Right renal pelvis (tissue), 4 donors: ENCODE measurements around the gene G6PC3. TPM values are rescaled to one million over a fixed set of nuclear protein-coding genes. Genes with fewer than 3 reads are reported as not detected.
"Not testable (repeated sequence)": the region's sequence is repeated elsewhere in the genome, so short reads cannot be mapped to it uniquely, and the experiment has no call there.

Experiments used
- DNase-seq, 4 donors: peaks; one replicate each; pipeline ENCODE4 v3.0.0-alpha.2; 2013; ENCODE audit warnings: low read depth in 4 of 4, low spot score in 3 of 4, missing footprints in 1 of 4
- polyA plus RNA-seq, 4 donors: library from polyadenylated mRNA; unstranded; fragments of 120-200 nt; gene quantifications; one replicate each; pipeline ENCODE4 v1.2.1, GENCODE V29; 2013; ENCODE audit not compliant: insufficient read length in 4 of 4

Gene G6PC3
- polyA plus RNA-seq, 4 donors: 71.1 to 97.7 (median 87.5) TPM

DNA sequence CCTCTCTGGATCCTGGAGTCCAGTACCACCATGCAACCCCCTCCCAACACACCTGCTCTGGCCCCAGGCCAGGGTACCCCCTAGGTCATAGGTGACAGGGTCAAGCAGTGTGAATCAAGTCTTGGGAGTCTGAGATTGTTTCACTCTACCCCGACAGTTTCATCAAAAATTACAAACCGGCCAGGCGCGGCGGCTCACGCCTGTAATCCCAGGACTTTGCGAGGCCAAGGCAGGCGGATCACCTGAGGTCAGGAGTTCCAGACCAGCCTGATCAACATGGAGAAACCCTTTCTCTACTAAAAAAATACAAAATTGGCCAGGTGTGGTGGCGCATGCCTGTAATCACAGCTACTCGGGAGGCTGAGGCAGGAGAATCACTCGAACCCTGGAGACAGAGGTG, 49.7 kb downstream of the G6PC3 start:
- DNase-seq: not testable (repeated sequence)

DNA sequence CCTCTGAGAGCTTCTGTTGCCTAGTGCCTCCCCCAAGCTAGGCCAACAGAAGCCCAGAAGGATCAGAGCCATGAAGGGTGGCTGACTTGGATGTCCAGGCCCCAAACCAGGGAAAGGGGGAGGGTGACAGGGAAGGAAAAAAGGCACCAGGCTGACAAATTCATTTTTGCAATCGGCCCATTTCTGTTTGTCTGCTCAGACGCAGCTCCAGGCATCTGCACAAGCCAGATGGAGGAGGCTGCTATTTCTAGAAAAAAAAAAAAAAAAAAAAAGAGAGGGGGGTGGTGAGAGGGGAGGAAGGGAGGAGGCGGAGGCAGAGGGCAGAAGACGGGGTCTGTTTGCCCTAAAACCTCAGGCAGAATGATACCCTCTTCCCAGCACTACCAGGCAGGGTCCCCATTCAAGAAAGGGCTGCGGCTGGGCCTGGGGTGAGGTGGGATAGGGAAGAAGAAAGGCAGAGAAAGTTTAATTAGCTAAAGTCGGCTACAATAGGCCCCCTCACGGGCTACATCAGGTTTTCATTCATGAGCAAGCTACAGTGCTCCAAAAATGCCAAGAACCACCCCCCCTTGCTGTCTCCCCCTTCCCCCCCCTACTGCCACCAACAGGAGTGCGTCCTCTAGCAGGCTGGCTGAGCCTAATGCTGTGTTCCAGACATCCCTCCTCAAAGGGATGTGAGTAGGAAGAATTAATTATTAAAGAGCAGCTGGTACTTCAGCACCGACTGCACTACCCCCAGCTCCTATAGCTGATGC, 50.5 kb downstream of the G6PC3 start:
- no peak for DNase-seq

DNA sequence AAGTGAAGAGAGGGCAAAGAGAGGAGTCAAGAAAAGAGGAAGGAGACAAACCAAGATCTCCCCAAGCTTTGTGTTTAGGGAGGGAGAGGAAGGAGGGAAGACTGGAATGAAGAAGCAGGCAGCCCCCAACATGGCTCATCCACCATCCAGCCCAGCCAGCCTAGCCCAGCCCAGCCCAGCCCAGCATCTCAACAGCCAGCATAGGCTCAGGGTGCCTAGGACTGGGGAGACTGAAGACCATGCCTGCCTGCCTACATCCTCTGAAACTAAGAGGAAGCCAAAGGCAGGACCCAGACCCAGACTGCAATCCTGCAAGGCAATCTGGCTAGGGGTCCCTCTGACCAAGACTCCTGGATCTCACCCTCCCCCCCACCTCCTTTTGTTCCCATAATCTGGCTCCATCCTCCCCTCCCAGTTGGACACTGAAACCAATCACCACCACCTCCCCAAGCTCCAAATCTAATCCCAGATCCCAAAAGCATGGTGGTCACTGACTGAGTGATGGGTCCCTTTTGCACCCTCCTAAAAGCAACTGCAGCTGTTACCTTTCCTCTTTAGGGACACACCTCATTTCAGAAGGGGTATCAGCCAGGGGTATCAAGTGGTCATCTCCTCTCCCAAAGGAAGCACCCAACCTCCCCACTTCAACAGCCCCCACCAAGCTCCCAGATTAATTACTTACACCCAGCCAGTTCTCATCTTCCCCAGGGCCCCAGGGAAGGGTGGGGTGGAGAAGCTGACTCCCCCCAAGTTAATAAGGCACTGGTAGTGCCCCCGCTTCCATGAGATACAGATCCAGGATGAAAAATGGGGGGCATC, 51.7 kb downstream of the G6PC3 start:
- no peak for DNase-seq

DNA sequence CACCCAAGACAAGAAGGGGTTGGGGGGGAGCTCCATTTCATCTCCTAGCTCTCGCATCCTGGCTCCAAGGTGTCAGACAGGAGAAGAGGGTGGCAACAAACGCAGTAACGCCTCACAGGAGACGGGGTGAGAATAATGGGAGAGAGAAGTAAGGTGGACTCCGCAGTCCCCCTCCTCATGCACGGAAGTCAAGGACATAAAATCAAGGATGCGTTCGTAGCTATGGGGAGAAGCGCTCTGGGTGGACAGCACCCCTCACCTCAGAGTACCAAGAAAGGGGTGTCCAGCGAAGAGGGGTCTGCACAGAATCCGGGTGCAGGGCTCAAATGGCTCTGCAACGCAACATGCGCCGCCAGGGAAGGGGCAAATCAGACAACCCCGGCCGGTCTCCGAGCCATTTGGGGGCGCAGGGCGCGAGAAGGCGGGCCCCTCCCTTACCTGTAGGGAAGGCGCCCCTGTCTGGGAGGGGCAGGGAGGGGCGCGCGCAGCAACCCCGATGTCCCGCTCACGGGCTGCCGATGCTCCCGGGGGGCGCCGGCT, 52.4 kb downstream of the G6PC3 start:
- DNase-seq: no peak

DNA sequence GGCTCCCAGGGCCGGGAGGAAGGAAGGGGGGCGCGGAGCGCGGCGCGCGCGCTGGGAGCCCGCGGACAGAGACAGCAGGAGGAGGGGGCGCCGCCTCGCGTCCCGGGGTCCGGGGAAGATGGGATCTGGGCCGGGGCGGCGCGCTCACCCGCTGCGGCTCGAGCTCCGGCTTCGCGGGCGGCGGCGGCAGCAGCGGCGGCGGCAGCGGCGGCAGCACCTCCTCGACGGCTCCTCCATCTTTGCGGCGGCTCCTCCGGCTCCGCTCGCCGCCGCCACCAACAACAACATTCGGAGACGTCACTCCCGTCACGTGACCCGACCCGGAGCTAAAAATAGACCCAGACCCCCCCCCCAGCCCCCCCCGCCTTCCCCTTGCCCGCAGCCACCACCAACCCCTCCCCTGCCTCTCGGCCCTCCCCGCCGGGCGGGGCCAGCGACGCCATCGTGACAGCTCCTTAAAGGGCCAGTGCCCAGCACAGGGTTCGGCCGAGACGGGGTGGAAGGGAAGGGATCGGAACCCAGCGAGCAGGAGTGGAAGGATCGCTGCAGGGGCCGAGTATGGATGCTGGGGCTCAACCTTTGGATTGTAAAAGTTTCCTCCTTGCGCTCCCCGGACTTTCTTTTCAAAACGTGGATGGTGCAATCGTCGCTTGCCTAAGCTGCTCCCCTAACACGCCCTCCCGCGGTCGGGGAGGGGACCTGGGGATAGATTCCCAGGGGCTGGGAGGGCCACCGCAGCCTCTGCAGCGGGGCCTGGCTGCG, 53.0 kb downstream of the G6PC3 start, which contains the start of gene HDAC5:
HDAC5 (minus strand) TSS at position 286 of the 762 bp plus-strand sequence. CDS start 6,126 bp downstream, outside the sequence.
- peak; percentile 90 to 92 (median 90) for DNase-seq

DNA sequence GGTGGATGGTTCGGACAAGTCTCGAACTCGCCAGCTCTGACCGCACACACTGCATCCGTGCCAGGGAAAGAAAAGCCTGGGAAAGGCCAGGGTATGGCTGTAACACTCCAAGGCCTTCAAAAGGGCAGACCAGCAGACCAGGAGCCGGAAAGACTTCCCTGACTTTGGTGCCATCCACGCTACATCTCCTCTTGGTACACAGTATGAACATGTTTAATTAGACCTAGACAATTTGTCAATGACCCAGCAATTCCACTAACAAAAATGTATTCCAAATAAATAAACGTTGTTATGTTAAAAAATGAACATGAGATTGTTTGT, 53.5 kb downstream of the G6PC3 start:
- no peak for DNase-seq

Other genes starting within 250 kb of the G6PC3 start
- 1 to 10 TPM; 6.1 to 8.5 (median 7.6) TPM for gene MPP3, start 237.6 kb upstream of the G6PC3 start, polyA plus RNA-seq
- 1 to 10 TPM in 1 of 4 donors, under 1 TPM in 3; 0.98 to 1.5 (median 0.99) TPM for gene CD300LG, start 223.6 kb upstream of the G6PC3 start, polyA plus RNA-seq
- 1 to 10 TPM; 5.7 to 7.5 (median 5.9) TPM for gene MPP2, start 163.2 kb upstream of the G6PC3 start, polyA plus RNA-seq
- under 1 TPM in 2 of 4 donors, not detected in 2; 0.34 to 0.65 TPM for gene PPY, start 128.3 kb upstream of the G6PC3 start, polyA plus RNA-seq
- under 1 TPM; 0.15 to 0.39 (median 0.23) TPM for gene PYY, start 116.8 kb upstream of the G6PC3 start, polyA plus RNA-seq
- 1 to 10 TPM; 2.1 to 4.7 (median 2.5) TPM for gene NAGS, start 66.1 kb upstream of the G6PC3 start, polyA plus RNA-seq
- gene TMEM101, start 55.8 kb upstream of the G6PC3 start, polyA plus RNA-seq: 10 to 100 TPM; 34.5 to 49.8 (median 39.4) TPM
- 10 to 100 TPM; 38.5 to 48.4 (median 45.7) TPM for gene LSM12, start 4.1 kb upstream of the G6PC3 start, polyA plus RNA-seq
- gene HDAC5, start 52.9 kb downstream of the G6PC3 start, polyA plus RNA-seq: 10 to 100 TPM; 44.5 to 56.7 (median 48.1) TPM
- gene HROB, start 71.2 kb downstream of the G6PC3 start, polyA plus RNA-seq: 1 to 10 TPM; 3.4 to 4.7 (median 3.6) TPM
- 1 to 10 TPM; 1.8 to 2.3 (median 2.1) TPM for gene ASB16, start 100.0 kb downstream of the G6PC3 start, polyA plus RNA-seq
- 10 to 100 TPM; 43.6 to 54.2 (median 46.4) TPM for gene TMUB2, start 116.2 kb downstream of the G6PC3 start, polyA plus RNA-seq
- 10 to 100 TPM; 60.1 to 72.7 (median 68.8) TPM for gene ATXN7L3, start 129.1 kb downstream of the G6PC3 start, polyA plus RNA-seq
- 100 to 1,000 TPM; 126 to 130 (median 128) TPM for gene UBTF, start 148.9 kb downstream of the G6PC3 start, polyA plus RNA-seq
- 10 to 100 TPM in 2 of 4 donors, 1 to 10 TPM in 2; 6.8 to 11.4 (median 10.3) TPM for gene SLC4A1, start 197.4 kb downstream of the G6PC3 start, polyA plus RNA-seq
- gene RUNDC3A, start 237.9 kb downstream of the G6PC3 start, polyA plus RNA-seq: 1 to 10 TPM; 1.9 to 3.1 (median 2.3) TPM